K562 (cell line): ENCODE data around the gene MAN2B1. TPM values are rescaled to one million over a fixed set of nuclear protein-coding genes. Genes with fewer than 3 reads are reported as not detected.

Source experiments
- ARHGAP35 ChIP-seq: fragments of 450-650 bp; IDR thresholded peaks from 2 replicates; pipeline ENCODE4 v1.6.1; 2018; ENCODE audit not compliant: partially characterized antibody
- BACH1 ChIP-seq: fragments of 200-800 bp; sonication (Bioruptor generic); IDR thresholded peaks from 2 replicates; pipeline ENCODE4 v1.6.1; 2016; ENCODE audit warnings: missing genetic modification characterization, missing compliant biosample characterization
- CBX2 ChIP-seq: fragments of 200-600 bp; sonication (generic); IDR thresholded peaks from one replicate; pipeline ENCODE4 v1.6.1; 2012; ENCODE audit warnings: mild to moderate bottlenecking, low read length, inconsistent platforms; ENCODE audit not compliant: insufficient read depth, poor library complexity, severe bottlenecking
- DIDO1 ChIP-seq: fragments of 450-650 bp; IDR thresholded peaks from 2 replicates; pipeline ENCODE4 v1.6.1; 2016; ENCODE audit warnings: low read depth, missing biosample characterization, missing genetic modification characterization
- EWSR1 ChIP-seq: fragments of 450-650 bp; IDR thresholded peaks from 2 replicates; pipeline ENCODE4 v1.6.1; 2018; ENCODE audit warnings: borderline replicate concordance, mild to moderate bottlenecking, low read depth, moderate library complexity; ENCODE audit not compliant: partially characterized antibody
- FOXM1 ChIP-seq, 2 experiments: fragments of 450-650 bp in 1 of 2; sonication (generic) in 1 of 2; formaldehyde crosslinking in 1 of 2; IDR thresholded peaks; 2 replicates each; pipeline versions ENCODE4 v1.6.1 to v1.9.0; 2017 to 2022; ENCODE audit warnings: low read depth in 2 of 2, mild to moderate bottlenecking in 2 of 2, missing genetic modification reagents in 1 of 2, moderate library complexity in 1 of 2
- ILF3 ChIP-seq: fragments of 450-650 bp; IDR thresholded peaks from 2 replicates; pipeline ENCODE4 v1.6.1; 2018; ENCODE audit warnings: antibody characterized with exemption, mild to moderate bottlenecking, moderate library complexity, borderline replicate concordance
- RAD51 ChIP-seq: fragments of 450-650 bp; IDR thresholded peaks from 2 replicates; pipeline ENCODE4 v1.7.1; 2016; ENCODE audit warnings: low read depth, mild to moderate bottlenecking, borderline replicate concordance
- SNRNP70 ChIP-seq: fragments of 200-400 bp; formaldehyde crosslinking; optimal IDR thresholded peaks from 2 replicates; pipeline ENCODE3; 2017; ENCODE audit warnings: low read depth, low read length
- SOX6 ChIP-seq: fragments of 450-650 bp; IDR thresholded peaks from 2 replicates; pipeline ENCODE4 v1.6.1; 2014; ENCODE audit warnings: mild to moderate bottlenecking
- TEAD2 ChIP-seq: fragments of 450-650 bp; IDR thresholded peaks from 2 replicates; pipeline ENCODE4 v1.6.1; 2016; ENCODE audit warnings: missing genetic modification characterization, control low read depth, missing compliant biosample characterization
- TOE1 ChIP-seq, 2 experiments: fragments of 450-650 bp in 1 of 2; sonication (generic) in 1 of 2; formaldehyde crosslinking in 1 of 2; IDR thresholded peaks; 2 replicates each; pipeline versions ENCODE4 v1.7.1 to v1.8.0; 2016 to 2022; ENCODE audit warnings: borderline replicate concordance in 2 of 2, mild to moderate bottlenecking in 2 of 2, antibody characterized with exemption in 1 of 2, inconsistent platforms in 1 of 2, low read depth in 1 of 2, missing genetic modification reagents in 1 of 2, moderate library complexity in 1 of 2
- ZEB2 ChIP-seq: fragments of 450-650 bp; IDR thresholded peaks from 2 replicates; pipeline ENCODE4 v1.6.1; 2016
- ZFX ChIP-seq: sonication (generic); formaldehyde crosslinking; IDR thresholded peaks from 2 replicates; pipeline ENCODE4 v1.8.0; 2022; ENCODE audit warnings: mild to moderate bottlenecking, missing genetic modification reagents, moderate library complexity
- ZNF384 ChIP-seq: IDR thresholded peaks from 2 replicates; pipeline ENCODE4 v1.6.1; 2012; ENCODE audit warnings: low read depth, low read length, improper control_type of control experiment
- polyA plus RNA-seq, 8 experiments: library from polyadenylated mRNA; depleted of rRNA in 4 of 8; stranded (reverse) in 5 of 8; unstranded in 3 of 8; fragments of >200 nt; fragmentation: Nextera tagmentation in 2 of 8; fragmentation: Illumina TruSeq in 1 of 8; extraction: Ambion mirVana in 2 of 8; extraction: Trizol in 1 of 8; gene quantifications; 2 replicates each; pipeline versions ENCODE4 v1.2.1 to v1.2.3, GENCODE V29; 2011 to 2014; ENCODE audit warnings: inconsistent platforms in 1 of 8, missing spikeins in 1 of 8
- total RNA-seq, 7 experiments: library from RNA; depleted of rRNA in 6 of 7; stranded (reverse); fragments of >200 nt in 6 of 7; fragmentation: Illumina TruSeq in 2 of 7; extraction: Trizol in 2 of 7; gene quantifications; 2 replicates each; pipeline versions ENCODE4 v1.2.1 to v1.2.3, GENCODE V29; 2011 to 2021; ENCODE audit warnings: low replicate concordance in 1 of 7
- TF ChIP-seq, protein P1 (sequence below), 2 experiments: fragments of 450-650 bp; IDR thresholded peaks; 2 replicates each; pipeline ENCODE4 v1.6.1; 2016; ENCODE audit warnings: mild to moderate bottlenecking in 2 of 2, borderline replicate concordance in 1 of 2, low read depth in 1 of 2, moderate library complexity in 1 of 2
- TF ChIP-seq, protein P2 (sequence below): fragments of 250-450 bp; sonication (Bioruptor Pico); IDR thresholded peaks from 2 replicates; pipeline ENCODE4 v1.5.0; 2020; ENCODE audit warnings: mild to moderate bottlenecking

Gene MAN2B1
- total and polyA plus RNA-seq, 9 of the 15 experiments (the other 6 are each of a cell fraction or from before 2014, with no cell fraction given): 0.59 to 33.8 (median 11.4) TPM

DNA sequence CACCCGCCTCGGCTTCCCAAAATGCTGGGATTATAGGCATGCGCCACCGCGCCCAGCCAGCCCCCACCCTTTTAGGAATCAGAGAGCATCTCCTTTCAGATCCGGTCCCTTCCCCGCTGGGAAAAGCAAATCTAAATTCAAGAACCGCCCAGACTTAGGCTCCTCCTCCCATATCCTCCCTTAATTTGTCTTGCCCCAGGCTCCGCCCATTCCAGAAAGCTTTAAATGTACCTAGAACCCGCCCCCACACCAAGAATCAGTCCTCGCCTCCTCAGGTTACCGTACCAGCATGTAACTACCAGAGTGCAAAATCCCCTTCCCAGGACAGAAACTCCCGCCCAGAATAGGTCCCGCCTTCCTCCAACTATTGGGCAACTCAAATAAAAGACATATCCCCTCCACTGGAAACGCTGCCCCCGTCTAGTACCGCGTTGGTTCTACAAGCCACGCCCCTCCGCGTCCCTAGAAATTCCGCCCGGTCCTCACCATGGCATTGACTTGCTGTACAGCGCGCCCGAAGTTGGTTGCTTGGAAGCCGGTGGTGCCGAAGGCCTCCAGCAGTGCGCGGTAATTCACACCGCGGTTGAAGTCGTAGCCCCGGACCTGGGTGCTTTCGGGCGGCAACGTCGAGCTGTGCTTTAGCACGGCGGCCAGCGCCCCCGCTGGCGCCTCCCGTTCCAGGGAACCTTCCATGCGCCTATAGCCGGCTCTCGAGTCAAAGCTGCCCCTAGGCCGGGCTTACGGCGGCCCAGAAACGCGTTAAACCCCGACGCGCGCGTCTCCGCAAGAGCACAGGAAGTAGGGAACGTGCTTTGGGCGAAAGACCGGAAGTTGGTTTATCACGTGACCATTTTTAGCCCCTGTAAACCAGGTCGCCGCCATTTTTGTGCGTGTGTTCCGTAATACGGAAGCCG, 14.8 kb upstream of the MAN2B1 start, which contains the start of gene DHPS (continued):
- TF ChIP-seq, protein P1, sequence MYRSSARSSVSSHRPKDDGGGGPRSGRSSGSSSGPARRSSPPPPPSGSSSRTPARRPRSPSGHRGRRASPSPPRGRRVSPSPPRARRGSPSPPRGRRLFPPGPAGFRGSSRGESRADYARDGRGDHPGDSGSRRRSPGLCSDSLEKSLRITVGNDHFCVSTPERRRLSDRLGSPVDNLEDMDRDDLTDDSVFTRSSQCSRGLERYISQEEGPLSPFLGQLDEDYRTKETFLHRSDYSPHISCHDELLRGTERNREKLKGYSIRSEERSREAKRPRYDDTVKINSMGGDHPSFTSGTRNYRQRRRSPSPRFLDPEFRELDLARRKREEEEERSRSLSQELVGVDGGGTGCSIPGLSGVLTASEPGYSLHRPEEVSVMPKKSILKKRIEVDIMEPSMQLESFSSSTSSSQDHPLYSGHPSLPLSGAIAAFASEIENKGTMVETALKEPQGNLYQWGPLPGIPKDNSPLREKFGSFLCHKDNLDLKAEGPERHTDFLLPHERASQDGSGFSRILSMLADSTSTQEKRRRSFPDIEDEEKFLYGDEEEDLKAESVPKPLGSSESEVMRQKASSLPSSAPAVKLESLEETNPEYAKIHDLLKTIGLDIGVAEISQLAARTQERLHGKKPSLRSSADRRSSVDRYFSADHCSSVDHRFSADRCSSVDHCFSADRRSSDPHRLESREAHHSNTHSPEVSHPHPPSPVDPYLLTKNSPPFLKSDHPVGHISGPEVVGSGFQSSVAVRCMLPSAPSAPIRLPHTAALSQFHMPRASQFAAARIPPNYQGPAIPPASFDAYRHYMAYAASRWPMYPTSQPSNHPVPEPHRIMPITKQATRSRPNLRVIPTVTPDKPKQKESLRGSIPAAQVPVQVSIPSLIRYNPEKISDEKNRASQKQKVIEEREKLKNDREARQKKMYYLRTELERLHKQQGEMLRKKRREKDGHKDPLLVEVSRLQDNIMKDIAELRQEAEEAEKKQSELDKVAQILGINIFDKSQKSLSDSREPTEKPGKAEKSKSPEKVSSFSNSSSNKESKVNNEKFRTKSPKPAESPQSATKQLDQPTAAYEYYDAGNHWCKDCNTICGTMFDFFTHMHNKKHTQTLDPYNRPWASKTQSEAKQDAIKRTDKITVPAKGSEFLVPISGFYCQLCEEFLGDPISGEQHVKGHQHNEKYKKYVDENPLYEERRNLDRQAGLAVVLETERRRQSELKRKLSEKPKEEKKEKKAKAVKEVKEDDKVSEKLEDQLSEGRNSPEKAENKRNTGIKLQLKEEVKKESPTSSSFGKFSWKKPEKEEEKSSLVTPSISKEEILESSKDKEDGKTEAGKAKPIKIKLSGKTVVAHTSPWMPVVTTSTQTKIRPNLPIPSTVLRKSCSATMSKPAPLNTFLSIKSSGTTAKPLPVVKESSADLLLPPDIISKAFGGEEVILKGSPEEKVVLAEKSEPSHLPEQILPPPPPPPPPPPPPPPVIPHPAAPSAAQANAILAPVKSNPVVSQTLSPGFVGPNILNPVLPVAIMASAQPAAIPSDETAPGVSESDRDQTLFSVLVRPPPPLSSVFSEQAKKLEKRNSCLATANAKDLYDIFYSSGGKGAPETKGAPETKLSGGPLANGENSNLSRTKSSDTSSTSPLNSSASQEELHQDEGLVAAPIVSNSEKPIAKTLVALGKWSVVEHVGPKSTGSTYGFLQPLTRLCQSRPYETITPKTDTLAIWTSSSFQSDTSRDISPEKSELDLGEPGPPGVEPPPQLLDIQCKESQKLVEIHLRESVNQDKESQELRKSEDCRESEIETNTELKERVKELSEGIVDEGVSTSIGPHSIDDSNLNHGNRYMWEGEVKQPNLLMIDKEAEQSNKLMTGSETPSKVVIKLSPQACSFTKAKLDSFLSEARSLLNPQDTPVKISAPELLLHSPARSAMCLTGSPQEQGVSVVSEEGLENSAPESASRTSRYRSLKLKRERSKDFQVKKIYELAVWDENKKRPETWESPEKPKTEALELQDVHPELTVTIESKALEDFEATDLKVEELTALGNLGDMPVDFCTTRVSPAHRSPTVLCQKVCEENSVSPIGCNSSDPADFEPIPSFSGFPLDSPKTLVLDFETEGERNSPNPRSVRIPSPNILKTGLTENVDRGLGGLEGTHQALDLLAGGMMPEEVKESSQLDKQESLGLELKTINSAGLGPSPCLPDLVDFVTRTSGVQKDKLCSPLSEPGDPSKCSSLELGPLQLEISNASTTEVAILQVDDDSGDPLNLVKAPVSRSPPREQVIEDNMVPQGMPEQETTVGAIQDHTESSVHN (IDR thresholded peaks at IDR 0.05; ENCODE audit: borderline replicate concordance in 1 of 2, low read depth in 1 of 2): no peak
- TF ChIP-seq DIDO1 (tag) (peak; percentile 39; the same call in 1 of the 2 replicates), ILF3 (no peak), ARHGAP35 (no peak), SOX6 (no peak), ZNF384 (peak; percentile 99), EWSR1 (no peak), SNRNP70 (no peak), ZFX (CRISPR knock-in tag) (peak; percentile 91), RAD51 (peak; percentile 99), ZEB2 (0 out of 2 replicates have a peak, but pooled peaks have one; percentile 10), CBX2 (no peak), TEAD2 (tag) (no peak), BACH1 (no peak), TOE1 (IDR thresholded peaks at IDR 0.05; ENCODE audit: borderline replicate concordance) (peak; percentile 100), TOE1 (CRISPR knock-in tag; IDR thresholded peaks at IDR 0.05; ENCODE audit: borderline replicate concordance, low read depth) (0 out of 2 replicates have a peak, but pooled peaks have one; percentile 33), FOXM1 (IDR thresholded peaks at IDR 0.05; ENCODE audit: low read depth) (peak; percentile 32; the same call in 1 of the 2 replicates), FOXM1 (CRISPR knock-in tag; IDR thresholded peaks at IDR 0.05; ENCODE audit: low read depth) (no peak)
- TF ChIP-seq, protein P2, sequence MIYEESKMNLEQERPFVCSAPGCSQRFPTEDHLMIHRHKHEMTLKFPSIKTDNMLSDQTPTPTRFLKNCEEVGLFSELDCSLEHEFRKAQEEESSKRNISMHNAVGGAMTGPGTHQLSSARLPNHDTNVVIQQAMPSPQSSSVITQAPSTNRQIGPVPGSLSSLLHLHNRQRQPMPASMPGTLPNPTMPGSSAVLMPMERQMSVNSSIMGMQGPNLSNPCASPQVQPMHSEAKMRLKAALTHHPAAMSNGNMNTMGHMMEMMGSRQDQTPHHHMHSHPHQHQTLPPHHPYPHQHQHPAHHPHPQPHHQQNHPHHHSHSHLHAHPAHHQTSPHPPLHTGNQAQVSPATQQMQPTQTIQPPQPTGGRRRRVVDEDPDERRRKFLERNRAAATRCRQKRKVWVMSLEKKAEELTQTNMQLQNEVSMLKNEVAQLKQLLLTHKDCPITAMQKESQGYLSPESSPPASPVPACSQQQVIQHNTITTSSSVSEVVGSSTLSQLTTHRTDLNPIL (CRISPR knock-in tag): no peak
